NB4 (cell line): ENCODE data around the gene CLDN20.

ENCODE experiments used
- DNase-seq: peaks from one replicate; pipeline ENCODE4 v3.0.0; 2010; ENCODE audit warnings: low read depth
- H3K4me3 ChIP-seq: one replicate; pipeline ENCODE4 v1.5.1; 2011; ENCODE audit warnings: mild to moderate bottlenecking, low read depth, low read length, moderate library complexity
- CTCF ChIP-seq: IDR thresholded peaks from one replicate; pipeline ENCODE4 v1.5.1; 2012; ENCODE audit warnings: low read depth, low read length
- MYC ChIP-seq: IDR thresholded peaks from 2 replicates; pipeline ENCODE4 v1.6.1; 2011; ENCODE audit warnings: low read depth, low read length
- POLR2A ChIP-seq: IDR thresholded peaks from 2 replicates; pipeline ENCODE4 v1.6.1; 2011; ENCODE audit warnings: mild to moderate bottlenecking; ENCODE audit not compliant: insufficient read length; ENCODE audit errors: extremely low read depth
- TF ChIP-seq, protein P1 (sequence below): IDR thresholded peaks from 2 replicates; pipeline ENCODE4 v1.6.1; 2011; ENCODE audit warnings: low read depth, low read length

CLDN20 gene

DNA sequence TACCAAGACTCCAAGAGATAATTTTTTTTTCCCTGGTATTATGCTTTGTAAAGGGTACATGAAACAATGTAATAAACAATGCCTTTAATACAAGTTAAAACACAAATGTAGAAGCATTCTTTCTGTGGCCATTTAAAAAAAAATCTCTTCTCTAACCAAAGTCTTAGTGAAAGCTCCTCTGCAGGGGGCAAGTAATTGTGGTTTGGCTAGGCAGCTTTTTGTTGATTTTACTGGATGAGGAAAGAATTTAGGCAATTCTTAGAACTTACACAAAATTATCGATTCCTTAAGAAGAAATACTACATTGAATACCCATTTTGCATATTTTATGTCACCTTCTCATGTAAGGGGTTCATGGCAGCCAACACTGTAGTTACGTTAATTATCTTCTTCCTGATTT, 38.1 kb downstream of the CLDN20 start:
- no peak for DNase-seq
- no peak overlapping the region for H3K4me3 ChIP-seq
- TF ChIP-seq MYC (no peak), POLR2A (no peak), CTCF (no peak)
- TF ChIP-seq, protein P1, sequence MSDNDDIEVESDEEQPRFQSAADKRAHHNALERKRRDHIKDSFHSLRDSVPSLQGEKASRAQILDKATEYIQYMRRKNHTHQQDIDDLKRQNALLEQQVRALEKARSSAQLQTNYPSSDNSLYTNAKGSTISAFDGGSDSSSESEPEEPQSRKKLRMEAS = no peak

DNA sequence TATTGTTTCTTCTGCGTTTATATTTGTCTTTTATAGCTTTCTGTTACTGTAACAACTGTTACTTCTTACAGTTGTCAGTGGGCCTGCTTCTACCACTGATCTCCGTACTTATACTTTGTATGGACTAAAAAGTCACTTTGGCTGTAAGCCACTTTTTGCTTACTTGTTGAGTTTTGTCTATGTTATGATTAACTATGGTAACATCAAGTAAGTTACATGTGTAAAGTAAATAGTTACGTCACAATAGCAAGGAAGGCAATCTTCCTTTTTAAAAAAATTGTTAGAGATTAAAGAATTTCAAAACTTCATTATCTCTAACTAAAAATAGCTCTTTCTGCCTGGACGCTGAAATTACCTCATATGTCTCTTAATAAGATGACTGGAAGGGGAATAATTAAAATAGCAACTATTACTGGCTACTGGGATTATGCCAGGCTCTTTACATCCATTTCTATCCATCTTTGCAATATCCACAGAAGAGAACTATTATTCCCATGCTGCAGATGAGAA, 39.6 kb downstream of the CLDN20 start:
- H3K4me3 ChIP-seq = no peak overlapping the region
- TF ChIP-seq, protein P1 = no peak
- TF ChIP-seq POLR2A = no peak
- no peak for TF ChIP-seq CTCF
- no peak for TF ChIP-seq MYC
- DNase-seq = no peak

DNA sequence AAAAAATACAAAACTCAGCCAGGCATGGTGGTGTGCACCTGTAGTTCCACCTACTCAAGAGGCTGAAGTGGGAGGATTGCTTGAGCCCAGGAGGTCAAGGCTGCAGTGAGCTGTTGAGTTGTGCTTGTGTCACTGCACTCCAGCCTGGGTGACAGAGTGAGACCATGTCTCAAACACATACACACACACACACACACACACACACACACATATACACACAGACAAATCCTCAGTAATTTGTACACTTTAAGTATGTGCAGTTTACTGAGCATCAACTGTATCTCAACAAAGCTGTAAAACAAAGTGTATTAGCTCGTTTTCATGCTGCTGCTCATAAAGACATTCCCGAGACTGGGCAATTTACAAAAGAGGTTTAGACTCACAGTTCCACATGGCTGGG, 43.1 kb downstream of the CLDN20 start:
- TF ChIP-seq POLR2A = no peak
- TF ChIP-seq, protein P1 = no peak
- no peak for TF ChIP-seq MYC
- TF ChIP-seq CTCF = no peak
- no peak overlapping the region for H3K4me3 ChIP-seq
- DNase-seq = no peak

GRCh38 chr6:155309150-155309549, 45.3 kb downstream of the CLDN20 start:
- TF ChIP-seq MYC = no peak
- TF ChIP-seq POLR2A = no peak
- TF ChIP-seq, protein P1 = no peak
- TF ChIP-seq CTCF = no peak
- no peak overlapping the region for H3K4me3 ChIP-seq
- no peak for DNase-seq

- no peak overlapping the region for H3K4me3 ChIP-seq
- TF ChIP-seq MYC (no peak), POLR2A (no peak), CTCF (no peak)
- TF ChIP-seq, protein P1 = no peak
- DNase-seq = no peak
Measured at GRCh38 chr6:155310596-155310995, 46.8 kb downstream of the CLDN20 start.

DNA sequence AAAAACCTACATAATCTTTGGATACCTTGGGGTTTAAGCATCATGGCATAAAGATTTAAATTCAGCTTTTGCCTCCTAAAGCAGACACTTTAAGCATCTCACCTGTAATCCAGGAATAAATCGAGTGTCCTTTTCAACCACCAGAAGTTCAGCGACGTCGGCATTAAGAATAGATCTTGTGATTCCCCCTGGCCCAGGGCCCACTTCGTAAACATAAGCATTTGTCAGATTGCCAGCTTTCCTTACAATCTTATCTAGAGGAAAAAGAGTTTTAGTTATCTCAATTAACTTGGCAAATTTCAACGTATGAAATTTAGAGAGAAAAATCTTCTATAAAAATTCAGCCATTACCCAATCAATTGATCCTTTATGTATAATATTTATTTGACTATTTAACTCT, 47.3 kb downstream of the CLDN20 start:
- DNase-seq = no peak
- no peak overlapping the region for H3K4me3 ChIP-seq
- TF ChIP-seq CTCF (no peak), MYC (no peak), POLR2A (no peak)
- TF ChIP-seq, protein P1 = no peak
